GM18951 (cell line): ENCODE data around the gene METTL5.
"Not testable (repeated sequence)": the region's sequence is repeated elsewhere in the genome, so short reads cannot be mapped to it uniquely, and the experiment has no call there.

Experiments
- POLR2A ChIP-seq: IDR thresholded peaks from 4 replicates; pipeline ENCODE4 v1.6.1; 2011; ENCODE audit warnings: mild to moderate bottlenecking; ENCODE audit not compliant: insufficient read length, insufficient read depth; ENCODE audit errors: extremely low read depth
- in situ Hi-C: fragments of 300-500 bp; cut with MboI; formaldehyde crosslinking; loops from one replicate; pipeline ENCODE4 v1.12.0; 2022; ENCODE audit warnings: low sequenced_read_pairs, mixed read lengths, inconsistent platforms; ENCODE audit not compliant: unreplicated experiment

The METTL5 gene

GRCh38 chr2:169824373-169825333 lies at the start of gene METTL5:
Gene METTL5, minus strand, starts transcription at chr2:169824905. Its CDS starts 308 bp downstream, at chr2:169824597.
- in situ Hi-C loops, result no loop called here

GRCh38 chr2:169871994-169872393 lies 47.3 kb upstream of the METTL5 start:
- no peak for TF ChIP-seq POLR2A
- in situ Hi-C loops, result no loop called here

More at GRCh38 chr2:169824373-169825333, at the start of gene METTL5:
- TF ChIP-seq POLR2A, result peak; percentile 88

GRCh38 chr2:169871369-169871768 lies 46.7 kb upstream of the METTL5 start:
- in situ Hi-C loops, result not testable (repeated sequence)

DNA sequence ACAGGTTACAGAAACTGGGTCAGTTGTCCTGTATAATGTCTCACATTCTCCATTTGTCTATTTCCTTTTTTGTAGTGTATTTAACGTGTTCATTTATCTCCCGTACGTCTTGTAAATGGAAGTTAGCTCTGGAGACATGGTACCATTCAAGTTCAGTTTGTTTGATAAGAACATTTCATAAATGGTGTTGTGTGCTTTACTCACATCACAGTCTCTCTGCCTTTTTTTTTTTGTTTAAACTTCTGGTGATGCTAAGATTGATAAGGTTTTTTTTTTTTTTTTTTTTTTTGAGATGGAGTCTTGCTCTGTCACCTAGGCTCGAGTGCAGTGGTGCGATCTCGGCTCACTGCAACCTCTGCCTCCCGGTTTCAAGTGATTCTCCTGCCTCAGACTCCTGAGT lies 44.2 kb upstream of the METTL5 start:
- no peak for TF ChIP-seq POLR2A
- in situ Hi-C loops, result no loop called here

GRCh38 chr2:169867579-169867978 lies 42.9 kb upstream of the METTL5 start:
- in situ Hi-C loops, result no loop called here

GRCh38 chr2:169866230-169866629 lies 41.5 kb upstream of the METTL5 start:
- in situ Hi-C loops, result not testable (repeated sequence)

More at GRCh38 chr2:169867579-169867978, 42.9 kb upstream of the METTL5 start:
- no peak for TF ChIP-seq POLR2A

- no peak for TF ChIP-seq POLR2A
- in situ Hi-C loops, result no loop called here
Measured at GRCh38 chr2:169865492-169865891, 40.8 kb upstream of the METTL5 start.

GRCh38 chr2:169862816-169863215 lies 38.1 kb upstream of the METTL5 start:
- in situ Hi-C loops, result no loop called here
- TF ChIP-seq POLR2A, result no peak

GRCh38 chr2:169860149-169860548 lies 35.4 kb upstream of the METTL5 start:
- TF ChIP-seq POLR2A, result no peak
- in situ Hi-C loops, result no loop called here

- in situ Hi-C loops, result no loop called here
Measured at GRCh38 chr2:169859423-169859822, 34.7 kb upstream of the METTL5 start.

GRCh38 chr2:169855281-169856258 lies 30.9 kb upstream of the METTL5 start:
- in situ Hi-C loops, result not testable (repeated sequence)

More at GRCh38 chr2:169859423-169859822, 34.7 kb upstream of the METTL5 start:
- TF ChIP-seq POLR2A, result no peak

- in situ Hi-C loops, result no loop called here
Measured at GRCh38 chr2:169853041-169853668, 28.4 kb upstream of the METTL5 start.

GRCh38 chr2:169849710-169850109 lies 25.0 kb upstream of the METTL5 start:
- in situ Hi-C loops, result no loop called here
- TF ChIP-seq POLR2A, result no peak

More at GRCh38 chr2:169853041-169853668, 28.4 kb upstream of the METTL5 start:
- no peak for TF ChIP-seq POLR2A

- in situ Hi-C loops, result not testable (repeated sequence)
Measured at GRCh38 chr2:169848959-169849693, 24.4 kb upstream of the METTL5 start.
